ENCODE results near the gene LILRA6.
"Not testable (repeated sequence)": the region's sequence is repeated elsewhere in the genome, so short reads cannot be mapped to it uniquely, and the experiment has no call there.

The LILRA6 gene

GRCh38 chr19:54223277-54223936 is 19.2 kb downstream of the LILRA6 start:
- not testable (repeated sequence) for H3K9me3 Mint-ChIP-seq, DNase-seq, H3K4me3 Mint-ChIP-seq, H3K27ac Mint-ChIP-seq, ATAC-seq
- H3K27me3 Mint-ChIP-seq = peaks cover 19% of the 10 kb centered on the region
- peaks cover 11% of the 10 kb centered on the region for H3K4me1 Mint-ChIP-seq

- H3K9me3 Mint-ChIP-seq, H3K4me3 Mint-ChIP-seq, DNase-seq: not testable (repeated sequence)
- ATAC-seq = peak; percentile 40
- peaks cover 11% of the 10 kb centered on the region for H3K4me1 Mint-ChIP-seq
- peak within 1 kb of the TSS in 1 of 2 donors; percentile 66 for H3K27ac Mint-ChIP-seq
- H3K27me3 Mint-ChIP-seq = peaks cover 19% of the 10 kb centered on the region
These were observed 19.9 kb downstream of the LILRA6 start, which contains the start of gene LILRB3 for GRCh38 chr19:54222474-54223276. Gene LILRB3 (minus strand): TSS chr19:54223007. CDS start chr19:54222976, 31 bp downstream.

GRCh38 chr19:54221947-54222346 is 20.6 kb downstream of the LILRA6 start:
- H3K9me3 Mint-ChIP-seq, DNase-seq, H3K27ac Mint-ChIP-seq, H3K4me3 Mint-ChIP-seq, ATAC-seq: not testable (repeated sequence)
- Mint-ChIP-seq H3K4me1 (peaks cover 11% of the 10 kb centered on the region), H3K27me3 (peaks cover 19% of the 10 kb centered on the region)

- Mint-ChIP-seq H3K27me3 (peaks cover 19% of the 10 kb centered on the region), H3K4me1 (peaks cover 11% of the 10 kb centered on the region)
- ATAC-seq = not testable (repeated sequence)
These were observed 22.9 kb downstream of the LILRA6 start for GRCh38 chr19:54219702-54220101.

GRCh38 chr19:54218960-54219661 is 23.5 kb downstream of the LILRA6 start:
- no peak for ATAC-seq
- no peak overlapping the region for H3K27ac Mint-ChIP-seq
- H3K4me3 Mint-ChIP-seq = no peak overlapping the region

More at GRCh38 chr19:54219702-54220101, 22.9 kb downstream of the LILRA6 start:
- not testable (repeated sequence) for H3K4me3 Mint-ChIP-seq, H3K27ac Mint-ChIP-seq, DNase-seq, H3K9me3 Mint-ChIP-seq

GRCh38 chr19:54218259-54218658 is 24.3 kb downstream of the LILRA6 start:
- ATAC-seq = no peak
- peaks cover 8% of the 10 kb centered on the region for H3K27me3 Mint-ChIP-seq
- H3K4me1 Mint-ChIP-seq = peaks cover 9% of the 10 kb centered on the region
- no peak overlapping the region for H3K27ac Mint-ChIP-seq
- DNase-seq = no peak
- H3K9me3 Mint-ChIP-seq = no peaks in the 10 kb centered on the region
- H3K4me3 Mint-ChIP-seq = no peak overlapping the region

More at GRCh38 chr19:54218960-54219661, 23.5 kb downstream of the LILRA6 start:
- DNase-seq = no peak
- H3K27me3 Mint-ChIP-seq = peaks cover 17% of the 10 kb centered on the region
- peaks cover 11% of the 10 kb centered on the region for H3K4me1 Mint-ChIP-seq
- H3K9me3 Mint-ChIP-seq = no peaks in the 10 kb centered on the region

- not testable (repeated sequence) for H3K27me3 Mint-ChIP-seq, ATAC-seq, H3K4me3 Mint-ChIP-seq, DNase-seq, H3K9me3 Mint-ChIP-seq, H3K4me1 Mint-ChIP-seq
- peak overlapping the region in 1 of 2 donors; percentile 83 for H3K27ac Mint-ChIP-seq
These were observed 24.9 kb downstream of the LILRA6 start for GRCh38 chr19:54217517-54218247.

GRCh38 chr19:54216869-54217268 is 25.7 kb downstream of the LILRA6 start:
- no peak overlapping the region for H3K4me3 Mint-ChIP-seq
- no peaks in the 10 kb centered on the region for H3K4me1 Mint-ChIP-seq
- H3K27ac Mint-ChIP-seq = no peak overlapping the region

GRCh38 chr19:54214734-54215133 is 27.9 kb downstream of the LILRA6 start:
- peaks cover 17% of the 10 kb centered on the region for H3K4me1 Mint-ChIP-seq
- not testable (repeated sequence) for H3K4me3 Mint-ChIP-seq, H3K27me3 Mint-ChIP-seq, H3K9me3 Mint-ChIP-seq, H3K27ac Mint-ChIP-seq, ATAC-seq, DNase-seq

More at GRCh38 chr19:54216869-54217268, 25.7 kb downstream of the LILRA6 start:
- H3K9me3 Mint-ChIP-seq = no peaks in the 10 kb centered on the region
- DNase-seq = no peak
- no peaks in the 10 kb centered on the region for H3K27me3 Mint-ChIP-seq
- no peak for ATAC-seq

GRCh38 chr19:54214217-54214616 is 28.4 kb downstream of the LILRA6 start:
- not testable (repeated sequence) for H3K27ac Mint-ChIP-seq
- peaks cover 22% of the 10 kb centered on the region for H3K4me1 Mint-ChIP-seq

GRCh38 chr19:54211235-54211634 is 31.4 kb downstream of the LILRA6 start:
- H3K4me3 Mint-ChIP-seq = peak overlapping the region in 1 of 2 donors; percentile 34
- no peaks in the 10 kb centered on the region for H3K9me3 Mint-ChIP-seq
- ATAC-seq (no peak), DNase-seq (no peak)
- no peaks in the 10 kb centered on the region for H3K27me3 Mint-ChIP-seq
- H3K4me1 Mint-ChIP-seq = peaks cover 52% of the 10 kb centered on the region
- peak overlapping the region; percentile 6 to 38 for H3K27ac Mint-ChIP-seq

More at GRCh38 chr19:54214217-54214616, 28.4 kb downstream of the LILRA6 start:
- not testable (repeated sequence) for H3K27me3 Mint-ChIP-seq, H3K4me3 Mint-ChIP-seq, ATAC-seq, DNase-seq, H3K9me3 Mint-ChIP-seq

- Mint-ChIP-seq H3K27me3 (no peaks in the 10 kb centered on the region), H3K4me3 (peak overlapping the region; percentile 46 to 64), H3K9me3 (no peaks in the 10 kb centered on the region), H3K4me1 (peaks cover 65% of the 10 kb centered on the region), H3K27ac (peak overlapping the region; percentile 81 to 89)
- DNase-seq = no peak
- no peak for ATAC-seq
These were observed 32.6 kb downstream of the LILRA6 start for GRCh38 chr19:54209811-54210494.

GRCh38 chr19:54209058-54209810 is 33.4 kb downstream of the LILRA6 start:
- peak overlapping the region in 1 of 2 donors; percentile 81 for H3K27ac Mint-ChIP-seq
- H3K27me3 Mint-ChIP-seq = no peaks in the 10 kb centered on the region
- peak overlapping the region in 1 of 2 donors; percentile 49 for H3K4me3 Mint-ChIP-seq
- DNase-seq = no peak
- peaks cover 72% of the 10 kb centered on the region for H3K4me1 Mint-ChIP-seq
- no peak for ATAC-seq
- H3K9me3 Mint-ChIP-seq = no peaks in the 10 kb centered on the region

- H3K9me3 Mint-ChIP-seq = no peaks in the 10 kb centered on the region
- DNase-seq (no peak), ATAC-seq (no peak)
- H3K27ac Mint-ChIP-seq = peak overlapping the region; percentile 64 to 90
- H3K27me3 Mint-ChIP-seq = no peaks in the 10 kb centered on the region
- peaks cover 77% of the 10 kb centered on the region for H3K4me1 Mint-ChIP-seq
- peak overlapping the region; percentile 46 to 49 for H3K4me3 Mint-ChIP-seq
These were observed 33.9 kb downstream of the LILRA6 start for GRCh38 chr19:54208784-54209057.

Data from stimulated activated naive CD8-positive, alpha-beta T cell treated with anti-CD3 and anti-CD28 coated beads, Interleukin-15, amount 100 ng/mL, for 72 hours (primary cell).